ENCODE measurements around the gene CASZ1.

The CASZ1 gene

DNA sequence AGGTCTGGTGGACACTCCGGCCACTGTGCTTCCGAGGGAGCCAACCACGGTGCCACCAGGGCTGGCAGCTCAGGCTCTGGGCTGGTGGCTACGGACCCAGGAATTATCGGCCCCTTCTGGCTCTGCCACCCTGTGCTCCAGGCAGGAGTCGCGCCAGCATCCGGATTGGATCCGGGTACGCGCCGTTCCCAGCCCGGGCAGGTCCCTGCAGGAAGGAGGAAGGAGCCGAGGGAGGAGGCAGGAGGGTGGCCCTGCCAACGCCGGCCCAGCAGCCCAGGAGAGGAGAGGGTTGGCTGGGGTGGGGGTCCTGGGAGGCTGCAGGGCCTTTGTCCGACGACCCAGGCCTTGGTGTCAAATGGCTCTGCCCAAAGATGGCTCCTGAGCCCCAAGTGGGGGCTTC, 160.5 kb downstream of the CASZ1 start:
- DNase-seq (ENCODE audit: low read depth): no peak

DNA sequence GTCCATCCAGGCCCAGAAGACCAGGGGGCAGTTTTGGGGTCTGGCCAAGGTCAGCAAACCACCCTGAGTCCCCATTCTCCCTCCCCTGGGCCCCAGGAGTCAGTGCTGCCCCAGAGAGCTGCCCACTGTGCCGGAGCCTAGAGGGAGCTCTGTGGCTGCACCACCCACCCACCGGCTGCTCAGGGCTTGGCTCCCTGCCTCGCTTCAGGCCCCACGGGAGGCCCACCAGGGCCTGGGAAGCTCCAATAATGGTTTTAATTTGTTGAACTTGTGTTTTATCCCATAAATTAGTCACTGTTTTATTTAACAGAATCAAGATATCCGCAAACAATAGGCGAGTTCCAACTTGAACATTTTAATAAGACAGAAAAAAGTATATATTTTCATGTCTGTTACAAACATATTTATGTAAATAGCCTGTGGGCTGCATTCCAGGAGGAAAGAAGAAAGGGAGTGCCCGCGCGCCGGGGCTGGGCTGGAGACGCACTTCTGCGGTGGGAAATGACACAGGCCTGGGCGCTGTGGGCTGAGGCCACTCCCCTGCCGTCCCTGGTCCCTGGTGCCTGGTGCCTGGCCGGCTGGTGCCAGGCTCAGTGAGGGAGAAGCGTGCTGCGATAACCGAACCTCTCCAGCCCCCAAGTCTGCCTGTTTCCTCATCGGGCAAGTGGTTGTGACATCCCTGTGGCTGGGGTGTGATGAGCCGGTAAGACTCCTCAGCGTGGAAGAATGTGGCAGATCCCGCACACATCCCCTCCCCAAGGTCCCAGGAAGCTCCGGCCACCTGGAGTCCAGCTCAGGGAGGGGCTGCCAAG, 161.2 kb downstream of the CASZ1 start:
- DNase-seq (ENCODE audit: low read depth): no peak

DNA sequence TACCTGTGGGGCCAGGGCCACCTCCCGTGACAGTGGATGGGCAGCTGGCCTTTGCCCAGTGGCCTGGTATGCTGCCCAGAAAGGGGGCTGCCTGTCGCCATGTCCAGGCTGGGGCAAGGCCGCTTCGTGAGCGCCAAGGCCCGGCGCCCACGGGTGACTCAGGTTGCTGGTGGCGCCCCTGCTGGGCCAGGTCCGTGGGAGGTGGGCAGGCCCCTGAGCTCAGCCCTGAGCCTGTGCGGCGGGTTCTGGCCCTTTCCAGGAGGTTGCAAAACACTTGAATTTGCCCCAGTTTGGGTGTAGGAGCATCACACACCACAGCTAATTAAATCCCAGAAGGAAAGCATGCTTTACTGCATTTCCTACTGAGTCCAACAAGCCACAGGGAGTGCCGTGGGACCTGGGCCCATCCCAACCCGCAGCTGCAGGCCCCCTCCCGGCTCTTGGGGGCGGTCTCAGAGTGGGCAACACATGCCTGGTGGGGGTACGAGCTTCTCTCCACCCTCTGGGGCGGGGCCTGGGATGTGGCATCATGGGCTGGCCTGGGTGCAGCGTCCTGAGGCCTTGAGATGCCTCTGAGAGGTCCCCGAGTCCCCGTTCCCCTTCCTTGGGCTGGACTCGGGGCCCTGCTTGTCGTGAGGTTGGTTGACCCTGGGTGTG, 161.9 kb downstream of the CASZ1 start:
- DNase-seq (ENCODE audit: low read depth): no peak

DNA sequence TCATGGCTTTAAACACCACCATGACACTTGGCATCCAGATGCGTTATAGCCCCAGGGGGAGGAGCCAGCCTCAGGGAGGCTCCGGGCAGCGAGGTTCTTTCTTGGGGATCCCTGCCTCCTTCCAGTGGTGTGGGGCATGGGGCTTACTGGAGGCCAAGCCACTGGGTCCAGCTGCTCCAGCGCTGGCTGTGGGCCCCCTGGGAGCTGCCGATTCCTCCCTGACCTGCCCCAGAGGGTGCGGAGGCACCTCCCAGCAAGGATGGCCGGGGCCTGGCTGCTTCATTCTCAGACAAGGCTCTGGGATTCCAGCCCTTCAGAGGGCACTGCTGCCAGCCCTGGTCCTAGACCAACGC, 162.4 kb downstream of the CASZ1 start:
- no peak for DNase-seq (ENCODE audit: low read depth)

DNA sequence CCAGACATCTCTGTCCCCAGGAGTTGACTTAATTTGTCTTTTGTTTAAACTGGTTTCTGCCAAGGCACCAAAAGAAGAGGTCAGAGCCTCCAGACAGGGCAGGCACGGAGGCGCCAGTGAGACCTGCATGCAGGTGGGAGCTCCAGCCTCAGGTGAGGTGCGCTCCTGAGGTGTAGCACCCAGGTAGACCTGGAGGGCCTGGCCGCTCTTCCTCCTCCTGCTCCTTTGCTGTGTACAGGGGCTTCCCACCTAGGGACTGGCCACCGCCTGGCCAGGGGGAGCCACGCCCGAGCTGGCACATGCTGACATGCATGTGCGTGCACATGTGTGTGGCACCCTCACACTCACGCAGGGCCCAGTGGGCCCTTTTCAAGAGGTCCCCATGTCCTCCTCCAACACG, 163.0 kb downstream of the CASZ1 start:
- DNase-seq (ENCODE audit: low read depth): no peak

DNA sequence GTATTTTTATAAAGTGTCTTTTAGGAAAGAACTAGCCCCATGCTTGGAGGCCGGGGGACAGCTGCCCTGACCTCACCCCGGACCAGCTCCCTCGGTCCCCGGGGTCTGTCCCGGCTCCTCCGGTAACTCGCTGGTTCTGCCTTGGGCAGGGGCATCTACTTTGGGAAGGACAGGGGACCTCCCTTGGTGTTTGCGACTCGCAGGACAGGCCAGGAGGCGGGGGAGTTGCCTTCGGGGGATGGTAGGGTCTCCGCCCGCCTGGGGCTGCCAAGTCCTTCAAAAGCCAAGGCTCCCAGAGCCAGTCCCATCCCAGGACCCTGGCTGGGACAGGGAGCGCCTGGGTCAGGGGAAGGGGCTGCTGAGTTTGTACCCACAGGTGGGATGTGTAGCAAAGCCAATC, 163.8 kb downstream of the CASZ1 start:
- no peak for DNase-seq (ENCODE audit: low read depth)

DNA sequence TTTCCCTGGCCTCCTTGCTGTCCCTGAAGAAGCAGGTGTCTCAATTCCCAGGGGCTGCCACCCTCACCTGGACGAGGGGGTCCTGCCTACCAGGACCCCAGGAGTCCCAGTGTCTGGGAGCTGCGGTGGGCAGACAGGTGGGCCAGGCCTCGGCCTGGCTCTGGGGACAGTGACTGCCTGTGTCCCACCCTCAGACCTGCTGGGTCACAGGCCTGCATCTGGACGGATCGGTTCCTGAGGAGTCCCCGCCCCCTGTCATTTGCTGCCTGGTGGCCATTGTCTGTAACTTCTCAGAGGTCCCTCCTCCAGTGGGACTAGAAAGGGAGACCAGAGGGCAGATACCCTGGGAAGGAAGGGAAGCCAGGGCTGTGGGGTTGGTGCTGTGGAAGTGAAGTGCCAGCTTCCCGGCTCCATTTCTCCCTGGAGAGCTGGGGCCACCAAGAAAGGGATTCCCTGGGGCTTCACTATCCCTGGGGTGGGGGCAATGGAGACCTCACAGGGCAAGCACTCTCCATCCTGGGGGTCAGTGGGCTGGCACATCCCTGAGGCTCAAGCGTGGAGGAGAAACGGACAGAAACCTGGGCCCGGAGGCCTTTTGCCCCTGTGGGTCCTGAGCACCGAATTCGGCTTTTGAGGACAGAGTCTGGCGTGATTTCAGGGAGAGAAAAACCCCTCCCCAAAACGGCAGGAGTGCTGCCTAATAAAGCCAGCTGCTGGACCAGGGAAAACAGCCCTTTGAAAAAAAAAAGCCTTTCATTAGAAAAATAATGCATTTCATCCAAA, 164.4 kb downstream of the CASZ1 start:
- no peak for DNase-seq (ENCODE audit: low read depth)

DNA sequence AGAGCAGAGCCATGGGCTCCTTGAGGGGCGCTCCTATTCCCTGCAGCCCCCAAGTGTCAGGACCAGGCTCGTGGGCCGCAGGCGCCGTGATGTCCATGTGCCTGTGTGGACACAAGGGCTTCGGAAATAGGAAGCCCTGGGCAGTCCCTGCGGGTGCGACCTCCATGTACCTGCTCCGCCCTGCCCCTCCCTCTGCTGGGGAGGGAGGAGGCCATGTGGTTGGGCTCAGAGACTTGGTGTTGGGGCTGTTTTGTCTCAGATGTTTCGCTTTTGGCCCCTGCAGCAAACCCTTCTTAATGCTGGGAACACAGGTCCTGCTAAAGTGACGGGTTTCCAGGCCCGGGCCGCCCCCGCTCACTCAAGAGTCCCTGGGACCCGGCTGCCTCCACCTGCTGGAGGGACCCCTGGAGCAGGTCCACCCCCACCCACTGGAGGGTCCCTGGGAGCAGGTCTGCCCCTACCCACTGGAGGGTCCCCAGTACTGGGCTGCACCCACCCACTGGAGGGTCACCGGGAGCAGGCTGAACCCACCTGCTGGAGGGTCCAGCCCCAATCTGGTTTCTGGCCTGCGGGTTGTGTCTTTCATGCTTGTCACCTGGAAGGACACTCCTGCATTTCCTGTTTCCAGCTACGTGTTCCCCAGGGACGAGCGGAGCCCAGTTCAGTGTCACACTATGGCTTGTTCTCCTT, 165.2 kb downstream of the CASZ1 start:
- no peak for DNase-seq (ENCODE audit: low read depth)

DNA sequence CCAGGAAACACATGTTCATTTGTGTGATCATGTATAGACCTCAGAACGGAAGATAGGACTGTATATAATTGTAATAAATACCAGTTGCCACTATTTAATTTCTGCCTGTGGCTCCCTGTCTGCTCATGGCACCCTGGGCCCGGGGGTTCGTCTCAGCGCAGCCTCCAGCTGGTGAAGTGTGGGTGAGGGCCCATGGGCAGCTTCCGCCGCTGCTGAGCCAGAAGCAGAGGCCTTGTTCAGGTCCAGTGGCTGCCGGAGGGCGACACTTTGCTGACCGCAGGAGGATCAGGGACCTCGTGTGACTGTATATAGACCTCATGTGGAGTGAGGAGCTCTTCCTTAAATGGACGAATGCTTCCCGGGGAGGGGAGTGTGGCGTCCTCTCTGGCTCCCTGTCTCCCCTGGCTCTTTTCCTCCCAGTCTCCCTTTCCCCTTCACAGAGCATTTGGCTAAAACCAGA, 165.8 kb downstream of the CASZ1 start:
- DNase-seq (ENCODE audit: low read depth): no peak

DNA sequence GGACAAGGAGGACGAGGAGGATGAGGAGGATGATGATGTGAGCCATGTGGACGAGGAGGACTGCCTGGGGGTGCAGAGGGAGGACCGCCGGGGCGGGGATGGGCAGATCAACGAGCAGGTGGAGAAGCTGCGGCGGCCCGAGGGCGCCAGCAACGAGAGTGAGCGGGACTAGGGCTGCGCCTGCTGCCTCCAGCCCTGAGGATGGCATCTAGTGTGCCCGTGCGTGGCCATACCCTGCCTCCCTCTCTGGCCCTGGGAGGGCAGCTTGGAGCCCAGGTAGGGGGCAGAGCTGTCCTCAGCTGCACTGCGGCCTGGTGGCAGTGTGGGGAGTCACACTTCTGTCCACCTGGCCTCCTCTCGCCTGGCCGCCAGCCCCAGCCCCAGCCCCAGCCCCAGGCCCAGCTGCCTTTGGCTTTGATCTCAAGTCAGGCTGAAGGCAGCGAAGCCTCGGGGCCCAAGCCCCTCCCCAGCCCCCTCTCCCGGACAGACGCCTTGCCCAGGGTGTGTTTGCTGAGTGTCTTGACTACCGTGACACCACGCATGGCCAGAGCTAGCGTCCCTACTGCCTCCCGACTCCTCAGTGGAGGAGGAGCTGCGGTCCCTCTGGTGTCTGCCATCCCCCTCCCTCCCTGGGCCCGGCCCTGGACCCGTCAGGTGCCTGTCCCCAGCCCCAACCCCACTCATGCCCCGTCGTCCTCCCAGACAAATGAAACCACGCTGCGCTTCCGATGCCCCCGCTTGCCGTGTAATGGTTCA, 166.5 kb downstream of the CASZ1 start:
- no peak for DNase-seq (ENCODE audit: low read depth)

DNA sequence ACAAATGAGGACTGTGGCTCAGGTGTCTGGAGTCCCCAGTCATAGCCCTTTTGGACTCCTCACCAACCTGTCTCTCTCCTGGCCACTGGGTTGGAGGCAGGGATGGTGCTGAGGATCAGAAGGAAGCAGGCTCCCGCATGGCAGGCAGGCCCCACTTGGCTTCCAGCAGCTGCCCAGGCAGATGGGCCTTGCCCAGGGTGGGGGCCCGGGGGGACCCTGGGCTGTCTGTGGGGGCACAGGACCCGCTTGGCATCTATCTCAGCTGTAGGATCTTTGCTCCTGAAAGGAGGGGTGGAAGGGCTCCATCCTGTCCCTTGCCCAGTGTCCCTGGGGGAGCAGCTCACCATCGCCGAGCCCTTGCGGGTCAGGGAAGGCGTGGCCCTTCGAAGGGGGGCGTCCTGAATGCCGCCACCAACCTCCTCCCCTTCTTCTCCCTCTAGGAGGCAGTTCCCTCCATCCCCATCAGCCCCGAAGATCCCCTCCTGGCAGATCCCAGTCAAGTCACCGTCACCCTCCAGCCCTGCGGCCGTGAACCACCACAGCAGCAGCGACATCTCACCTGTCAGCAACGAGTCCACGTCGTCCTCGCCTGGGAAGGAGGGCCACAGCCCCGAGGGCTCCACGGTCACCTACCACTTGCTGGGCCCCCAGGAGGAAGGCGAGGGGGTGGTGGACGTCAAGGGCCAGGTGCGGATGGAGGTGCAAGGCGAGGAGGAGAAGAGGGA, 167.2 kb downstream of the CASZ1 start:
- DNase-seq (ENCODE audit: low read depth): no peak

DNA sequence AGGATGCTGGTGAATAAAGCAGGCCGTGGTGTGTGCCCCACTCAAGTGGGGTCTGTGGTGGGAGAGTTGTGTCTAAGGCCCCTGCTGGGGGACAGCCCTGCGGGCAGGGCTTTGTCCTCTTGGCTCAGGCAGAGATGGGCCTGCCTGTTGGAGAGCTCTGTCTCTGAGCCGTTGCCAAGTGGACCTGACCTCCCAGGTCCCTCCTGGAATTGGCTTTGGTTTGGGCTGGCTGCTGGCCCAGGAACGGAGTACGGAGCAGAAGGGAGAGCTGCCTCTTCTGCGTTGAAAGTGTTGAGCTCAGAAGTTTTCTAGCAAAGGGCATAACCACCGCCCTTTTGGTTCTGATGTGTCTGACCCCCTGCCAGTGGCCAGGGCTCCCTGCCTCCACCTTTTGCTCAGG, 167.8 kb downstream of the CASZ1 start:
- DNase-seq (ENCODE audit: low read depth): no peak

DNA sequence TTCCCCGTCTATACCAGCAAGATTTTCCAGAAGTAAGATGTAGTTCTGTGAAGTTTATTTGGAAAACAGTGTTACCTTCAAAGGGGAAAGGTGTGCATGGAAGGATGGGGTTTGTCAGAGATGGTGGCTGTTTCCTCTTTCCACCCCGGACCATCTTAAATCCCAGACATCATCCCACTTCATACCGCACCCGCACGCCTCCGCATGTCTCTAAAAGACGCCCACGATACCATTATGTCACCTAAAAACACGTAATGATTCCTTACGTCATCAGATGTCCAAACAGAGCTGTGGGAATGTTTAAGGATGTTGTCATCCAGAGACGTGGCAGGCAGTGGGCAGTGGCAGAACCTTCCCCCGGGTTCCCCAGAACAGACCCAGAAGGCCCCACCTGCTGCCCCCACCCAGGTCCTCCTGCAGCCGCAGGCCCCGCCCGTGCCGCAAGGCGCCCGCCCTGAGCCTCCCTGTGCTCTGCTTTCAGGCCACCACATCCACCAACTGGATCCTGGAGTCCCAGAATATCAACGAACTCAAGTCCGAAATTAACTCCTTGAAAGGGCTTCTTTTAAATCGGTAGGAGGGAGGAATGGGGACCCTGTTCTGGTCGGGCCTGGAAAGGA, 169.5 kb downstream of the CASZ1 start:
- DNase-seq (ENCODE audit: low read depth): no peak

DNA sequence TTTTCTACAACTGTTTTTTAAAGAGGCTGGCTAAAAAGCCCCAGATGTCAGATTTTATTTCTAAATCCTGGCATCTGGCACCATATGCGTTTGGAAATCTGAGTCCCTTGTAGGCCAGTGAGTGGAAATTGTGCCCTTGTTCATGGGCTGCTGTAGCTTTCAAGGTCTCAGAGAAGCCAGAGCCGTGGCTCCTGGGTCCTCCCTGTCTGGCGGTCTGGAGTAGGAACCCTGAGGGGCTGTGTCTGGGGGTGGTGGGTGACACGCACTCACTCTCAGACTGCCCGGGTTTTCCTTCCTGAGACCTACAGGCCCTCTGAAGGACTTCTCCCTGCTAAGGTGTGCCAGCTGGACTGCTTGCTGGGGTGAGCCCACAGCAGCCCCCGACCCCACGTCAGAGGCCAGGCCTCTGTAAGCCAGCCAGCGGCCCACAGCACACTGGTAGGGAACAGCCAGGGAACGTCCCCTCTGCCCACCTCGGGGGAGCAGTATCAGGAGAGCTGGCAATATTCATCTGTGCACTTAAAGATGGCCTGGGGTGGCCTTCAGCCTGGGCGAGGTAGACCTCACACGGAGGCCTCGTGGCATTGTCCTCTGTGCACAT, 170.2 kb downstream of the CASZ1 start:
- DNase-seq (ENCODE audit: low read depth): no peak

DNA sequence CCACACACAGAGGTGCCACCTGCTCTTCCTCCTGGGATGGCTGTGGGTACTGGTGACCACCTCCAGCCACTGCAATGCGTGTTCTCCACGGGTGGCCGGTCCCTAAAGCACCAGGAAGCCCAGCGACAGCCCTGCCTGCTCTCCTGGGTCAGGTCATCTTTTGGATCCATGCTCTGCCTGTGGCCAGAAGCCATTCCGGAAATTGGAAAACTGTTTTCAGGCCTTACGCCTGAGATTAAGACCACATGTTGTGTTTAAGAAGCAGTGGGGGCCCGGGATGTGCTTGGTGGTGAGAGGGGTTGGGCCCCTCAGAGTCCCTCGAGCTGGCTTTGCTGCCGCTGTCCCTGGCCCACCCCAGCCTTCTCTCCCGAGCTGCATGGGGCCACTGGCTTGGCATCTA, 170.9 kb downstream of the CASZ1 start:
- DNase-seq (ENCODE audit: low read depth): no peak

DNA sequence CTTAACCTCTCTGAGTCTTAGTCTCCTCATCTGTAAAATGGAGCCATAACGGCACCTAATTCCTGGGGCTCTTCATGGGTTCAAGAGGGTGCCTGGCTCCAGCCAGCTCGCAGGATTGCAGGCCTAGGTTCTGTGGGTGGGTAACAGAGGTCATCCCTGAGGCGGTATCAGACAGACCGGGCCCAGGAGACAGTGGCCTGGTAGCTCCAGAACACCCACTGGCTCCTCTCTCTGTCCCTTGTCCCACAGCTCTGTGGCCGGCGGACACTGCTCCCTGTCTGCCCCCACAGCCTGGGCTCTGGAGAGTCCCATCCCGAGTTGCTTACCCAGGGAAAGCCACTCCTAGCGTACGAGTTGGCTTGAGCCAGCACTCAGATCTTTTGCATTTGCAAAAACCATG, 171.4 kb downstream of the CASZ1 start:
- no peak for DNase-seq (ENCODE audit: low read depth)

DNA sequence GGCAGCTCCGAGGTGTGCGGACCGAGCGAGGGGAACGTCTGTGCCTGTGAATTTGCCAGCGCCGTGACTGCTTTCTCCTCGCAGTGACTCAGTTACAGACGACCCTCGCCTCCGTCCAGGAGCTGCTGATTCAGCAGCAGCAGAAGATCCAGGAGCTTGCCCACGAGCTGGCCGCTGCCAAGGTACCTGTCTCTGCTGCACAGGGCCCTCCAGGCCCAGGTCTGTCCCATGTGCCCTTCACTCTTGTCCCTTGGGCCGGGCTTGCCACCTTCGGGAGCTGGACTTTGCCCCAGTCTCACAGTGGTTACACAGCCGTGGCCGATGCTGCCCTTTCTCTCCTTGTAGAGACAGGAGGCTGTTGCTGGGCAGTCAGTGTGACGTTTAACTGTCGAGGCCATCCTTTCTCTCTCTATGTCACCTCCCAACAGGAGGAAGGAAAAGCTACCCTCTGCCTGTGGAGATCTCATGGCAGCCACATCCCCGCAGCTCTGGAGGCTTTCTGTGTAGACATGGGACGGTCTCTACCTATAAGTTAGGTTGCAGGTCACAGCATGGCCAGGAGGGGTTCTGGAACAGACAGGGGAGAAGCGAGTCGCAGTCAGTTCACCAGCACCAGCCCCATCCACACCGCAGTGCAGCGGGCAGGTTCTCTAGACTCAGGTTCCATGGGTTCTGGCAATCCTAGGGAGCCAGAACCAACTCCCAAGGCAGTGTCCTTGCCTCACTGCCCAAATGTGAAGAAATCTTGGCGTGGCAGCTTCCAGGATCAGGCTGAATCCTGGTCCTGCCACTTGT, 172.0 kb downstream of the CASZ1 start:
- no peak for DNase-seq (ENCODE audit: low read depth)

DNA sequence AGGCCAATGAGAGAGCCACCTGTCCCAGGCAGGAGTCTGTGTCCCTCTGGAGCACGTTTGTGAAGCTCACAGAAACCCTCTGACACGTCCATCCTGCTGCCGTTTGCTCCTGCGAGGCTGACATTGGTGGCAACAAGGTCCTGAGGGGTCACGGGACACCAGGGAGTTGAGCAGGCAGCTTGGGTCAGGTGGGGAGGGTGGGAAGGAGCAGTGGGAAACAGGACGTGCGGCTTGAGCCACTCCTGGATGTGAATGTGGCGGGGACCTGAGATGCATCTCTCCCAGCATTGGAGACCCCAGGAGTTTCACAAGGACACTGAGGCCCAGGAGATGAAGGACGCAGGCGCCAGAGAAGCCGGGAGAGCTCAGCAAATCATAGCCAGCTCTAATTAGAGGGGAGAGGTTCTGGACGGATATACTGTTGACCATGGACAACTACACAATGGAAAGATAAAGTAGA, 172.7 kb downstream of the CASZ1 start:
- no peak for DNase-seq (ENCODE audit: low read depth)

Measured in non-pigmented ciliary epithelial cell (primary cell).